ENCODE measurements around the gene UBIAD1.

Gene UBIAD1

GRCh38 chr1:11333631-11334030 lies 60.6 kb downstream of the UBIAD1 start:
- no peak for TF ChIP-seq TAF1 (IDR thresholded peaks at IDR 0.05; ENCODE audit: borderline replicate concordance, insufficient read depth, low read length)
- no peak for TF ChIP-seq POLR2AphosphoS5 (IDR thresholded peaks at IDR 0.05; ENCODE audit: low read depth, low read length)
- no peak for TF ChIP-seq FOXP2 (optimal IDR thresholded peaks at IDR 0.05; ENCODE audit: borderline replicate concordance, extremely low read depth, extremely low read length, insufficient read depth)
- TF ChIP-seq SIN3A (IDR thresholded peaks at IDR 0.05; ENCODE audit: borderline replicate concordance, insufficient read depth, low read length): no peak
- no peak for TF ChIP-seq REST (IDR thresholded peaks at IDR 0.05; ENCODE audit: insufficient read depth in 1 of 2, low read depth in 2 of 2, low read length in 2 of 2)

DNA sequence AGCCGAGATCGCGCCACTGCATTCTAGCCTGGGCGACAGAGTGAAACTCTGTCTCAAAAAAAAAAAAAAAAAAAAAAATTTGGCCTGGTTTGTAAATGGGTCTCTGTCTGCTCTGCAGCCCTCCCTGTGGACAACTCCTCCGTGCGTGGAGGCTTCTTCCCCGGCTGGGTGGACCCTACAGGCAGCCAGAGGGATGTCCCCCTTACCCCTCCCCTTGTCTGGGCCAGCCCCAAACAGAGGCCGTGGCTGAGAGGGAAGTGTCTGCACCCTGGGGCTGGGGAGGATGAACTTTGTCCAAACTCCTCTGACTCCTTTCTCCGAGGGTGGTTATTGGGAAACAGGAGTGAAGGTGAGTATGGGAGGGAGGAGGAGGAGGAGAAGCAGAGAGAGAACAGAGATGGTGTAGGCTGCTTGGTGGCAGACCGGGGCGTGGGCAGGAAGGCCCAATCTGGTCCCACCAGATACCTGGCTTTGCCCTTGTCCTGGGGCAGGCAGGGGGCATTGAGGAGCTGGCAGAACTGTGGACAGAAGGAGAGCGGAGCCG lies 61.3 kb downstream of the UBIAD1 start:
- TF ChIP-seq FOXP2 (optimal IDR thresholded peaks at IDR 0.05; ENCODE audit: borderline replicate concordance, extremely low read depth, extremely low read length, insufficient read depth): no peak
- no peak for TF ChIP-seq TAF1 (IDR thresholded peaks at IDR 0.05; ENCODE audit: borderline replicate concordance, insufficient read depth, low read length)
- no peak for TF ChIP-seq POLR2AphosphoS5 (IDR thresholded peaks at IDR 0.05; ENCODE audit: low read depth, low read length)

GRCh38 chr1:11334821-11335220 lies 61.8 kb downstream of the UBIAD1 start:
- no peak for TF ChIP-seq REST (IDR thresholded peaks at IDR 0.05; ENCODE audit: insufficient read depth in 1 of 2, low read depth in 2 of 2, low read length in 2 of 2)
- TF ChIP-seq POLR2AphosphoS5 (IDR thresholded peaks at IDR 0.05; ENCODE audit: low read depth, low read length): no peak
- TF ChIP-seq SIN3A (IDR thresholded peaks at IDR 0.05; ENCODE audit: borderline replicate concordance, insufficient read depth, low read length): no peak
- TF ChIP-seq TAF1 (IDR thresholded peaks at IDR 0.05; ENCODE audit: borderline replicate concordance, insufficient read depth, low read length): no peak
- TF ChIP-seq FOXP2 (optimal IDR thresholded peaks at IDR 0.05; ENCODE audit: borderline replicate concordance, extremely low read depth, extremely low read length, insufficient read depth): no peak

DNA sequence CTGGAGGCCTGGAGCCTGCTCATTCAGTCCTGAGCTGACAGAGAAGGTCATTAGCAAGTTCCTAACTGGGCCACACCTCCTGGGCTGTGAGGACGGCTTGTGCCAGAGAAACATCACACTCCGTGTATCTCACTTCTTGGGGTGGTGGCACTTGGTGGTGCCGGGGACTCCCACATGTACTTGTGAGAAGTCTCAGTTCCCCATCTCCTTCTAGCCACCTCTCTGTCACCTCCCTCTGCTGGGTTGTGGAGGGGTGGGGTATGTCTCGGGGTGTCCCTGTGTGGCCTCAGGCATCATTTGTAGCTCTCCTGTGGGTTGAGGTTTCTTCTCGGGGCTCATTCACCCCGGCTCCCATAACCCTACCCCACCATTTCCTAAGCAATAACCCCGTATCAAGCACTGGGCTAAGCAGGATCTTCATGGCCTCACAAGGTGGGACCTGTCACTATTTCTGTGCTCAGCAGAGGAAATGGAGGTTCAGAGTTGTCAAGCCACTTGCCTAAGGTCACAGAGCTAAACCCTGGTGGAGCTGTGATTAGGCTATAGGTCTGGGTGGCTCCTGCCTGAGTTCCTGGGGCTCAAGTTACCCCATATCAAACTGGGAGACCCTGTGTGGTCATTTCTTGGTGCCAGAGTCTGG lies 62.5 kb downstream of the UBIAD1 start:
- no peak for TF ChIP-seq FOXP2 (optimal IDR thresholded peaks at IDR 0.05; ENCODE audit: borderline replicate concordance, extremely low read depth, extremely low read length, insufficient read depth)
- no peak for TF ChIP-seq POLR2AphosphoS5 (IDR thresholded peaks at IDR 0.05; ENCODE audit: low read depth, low read length)
- TF ChIP-seq REST (IDR thresholded peaks at IDR 0.05; ENCODE audit: insufficient read depth in 1 of 2, low read depth in 2 of 2, low read length in 2 of 2): no peak
- TF ChIP-seq SIN3A (IDR thresholded peaks at IDR 0.05; ENCODE audit: borderline replicate concordance, insufficient read depth, low read length): no peak
- TF ChIP-seq TAF1 (IDR thresholded peaks at IDR 0.05; ENCODE audit: borderline replicate concordance, insufficient read depth, low read length): no peak

DNA sequence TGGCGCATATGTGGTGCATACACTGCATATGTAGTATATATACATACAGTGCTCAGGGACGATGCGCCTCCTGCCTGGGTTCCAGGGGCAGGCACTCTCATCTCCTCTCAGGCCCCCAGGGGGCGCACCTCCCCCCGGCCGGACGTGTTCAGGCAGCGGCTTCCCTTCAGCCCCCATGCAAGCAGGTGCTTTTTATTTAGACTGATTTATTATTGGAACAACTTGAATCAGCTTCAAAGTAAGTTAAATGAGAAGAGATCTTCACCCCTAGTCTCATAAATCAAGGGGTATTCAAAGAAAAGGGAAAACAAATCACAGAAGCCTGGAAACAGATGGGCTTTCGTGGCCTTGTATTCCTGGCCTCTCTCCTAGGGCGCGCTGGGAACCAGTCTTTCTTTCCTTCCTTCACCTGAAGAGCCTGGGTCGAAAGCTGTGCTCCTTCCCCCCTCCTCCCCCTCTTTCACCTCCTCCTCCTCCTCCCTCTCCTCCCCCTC lies 64.6 kb downstream of the UBIAD1 start:
- TF ChIP-seq POLR2AphosphoS5 (IDR thresholded peaks at IDR 0.05; ENCODE audit: low read depth, low read length) (no peak), SIN3A (IDR thresholded peaks at IDR 0.05; ENCODE audit: borderline replicate concordance, insufficient read depth, low read length) (no peak), REST (IDR thresholded peaks at IDR 0.05; ENCODE audit: insufficient read depth in 1 of 2, low read depth in 2 of 2, low read length in 2 of 2) (no peak), FOXP2 (optimal IDR thresholded peaks at IDR 0.05; ENCODE audit: borderline replicate concordance, extremely low read depth, extremely low read length, insufficient read depth) (no peak), TAF1 (IDR thresholded peaks at IDR 0.05; ENCODE audit: borderline replicate concordance, insufficient read depth, low read length) (no peak)
